Ovary (tissue), 9 donors: ENCODE measurements around the gene ME2. TPM values are rescaled to one million over a fixed set of nuclear protein-coding genes. Genes with fewer than 3 reads are reported as not detected.
"Not testable (repeated sequence)": the region's sequence is repeated elsewhere in the genome, so short reads cannot be mapped to it uniquely, and the experiment has no call there.

Experiments used
- DNase-seq, 5 donors: peaks; one replicate each; pipeline ENCODE4 v3.0.0-alpha.2; 2019 to 2020
- H3K27ac ChIP-seq, 2 donors: fragments of 200-600 bp; one replicate each; pipeline versions ENCODE4 v1.5.1 to v1.8.0; 2019 to 2022
- H3K27me3 ChIP-seq: fragments of 200-600 bp; one replicate; pipeline ENCODE4 v1.8.0; 2022
- H3K36me3 ChIP-seq: fragments of 200-600 bp; sonication (generic); one replicate; pipeline ENCODE4 v1.5.1; 2019
- H3K4me1 ChIP-seq: one replicate; pipeline ENCODE4 v1.8.1; 2013; ENCODE audit warnings: mild to moderate bottlenecking, moderate library complexity; ENCODE audit not compliant: insufficient read depth
- H3K4me3 ChIP-seq: fragments of 200-600 bp; sonication (generic); one replicate; pipeline ENCODE4 v1.5.1; 2017
- H3K9me3 ChIP-seq, 2 donors: fragments of 200-600 bp in 1 of 2; sonication (generic) in 1 of 2; one replicate each; pipeline versions ENCODE4 v1.5.1 to v1.8.1; 2013 to 2019; ENCODE audit warnings: mild to moderate bottlenecking in 1 of 2, moderate library complexity in 1 of 2
- EP300 ChIP-seq: sonication (generic); formaldehyde crosslinking; IDR thresholded peaks from one replicate; pipeline ENCODE4 v1.6.1; 2017; ENCODE audit warnings: antibody characterized with exemption
- POLR2A ChIP-seq: fragments of 450-650 bp; IDR thresholded peaks from one replicate; pipeline ENCODE4 v1.6.1; 2017; ENCODE audit warnings: antibody characterized with exemption, mild to moderate bottlenecking, moderate library complexity
- whole genome bisulfite sequencing, 3 donors: extraction: QIAGEN DNeasy Blood & Tissue Kit in 1 of 3; methylation state at CpG; one replicate each; pipeline versions ENCODE4 v1.1.5 to v1.1.7; 2013 to 2017; 5-methylcytosine and 5-hydroxymethylcytosine counted together
- intact Hi-C, 4 donors: fragments of 100-400 bp; cut with DNase I; formaldehyde crosslinking; loops; one replicate each; pipeline versions ENCODE4 v1.11.0 to v1.15.1; 2022 to 2023
- polyA plus RNA-seq, 2 donors: library from polyadenylated mRNA; stranded (reverse); fragments of 200-250 nt in 1 of 2; fragments of 350-450 nt in 1 of 2; fragmentation: Illumina TruSeq in 1 of 2; extraction: RNeasy Lipid Tissue Mini Kit (QIAGEN cat#74804) in 1 of 2; gene quantifications; one replicate each; pipeline ENCODE4 v1.2.3, GENCODE V29; 2013 to 2014
- total RNA-seq, 7 donors: library from RNA; depleted of rRNA in 2 of 7; stranded (reverse); fragments of >200 nt in 2 of 7; fragmentation: NEBNext Ultra II Directional in 3 of 7; extraction: Animal tissue kit (Norgen Biotek cat#: 25700) in 3 of 7; gene quantifications; one replicate each; pipeline versions ENCODE4 v1.1.0 to v1.2.4, GENCODE V29; 2016 to 2023
- TF ChIP-seq, protein P1 (sequence below), 3 donors: fragments of 450-650 bp in 2 of 3; fragments of 200-600 bp in 1 of 3; IDR thresholded peaks; one replicate each; pipeline versions ENCODE4 v1.5.1 to v1.8.0; 2016 to 2022; ENCODE audit warnings: antibody characterized with exemption in 3 of 3, mild to moderate bottlenecking in 1 of 3
- donor health status: DM: no; HTN: no; CAD: no; lungs with moderate emphysema.
- donor health status: DM: no; HTN: no; CAD: no.
- donor health status: Bipolar disorder and iron deficiency.
- donor health status: DM: yes; HTN: yes; CAD: no.
- donor health status: DM: no; HTN: no; CAD: no.
- donor health status: DM: yes; HTN: yes; CAD: no.

ME2 gene
- total and polyA plus RNA-seq, 9 donors = 15.6 to 66.2 (median 31.8) TPM

DNA sequence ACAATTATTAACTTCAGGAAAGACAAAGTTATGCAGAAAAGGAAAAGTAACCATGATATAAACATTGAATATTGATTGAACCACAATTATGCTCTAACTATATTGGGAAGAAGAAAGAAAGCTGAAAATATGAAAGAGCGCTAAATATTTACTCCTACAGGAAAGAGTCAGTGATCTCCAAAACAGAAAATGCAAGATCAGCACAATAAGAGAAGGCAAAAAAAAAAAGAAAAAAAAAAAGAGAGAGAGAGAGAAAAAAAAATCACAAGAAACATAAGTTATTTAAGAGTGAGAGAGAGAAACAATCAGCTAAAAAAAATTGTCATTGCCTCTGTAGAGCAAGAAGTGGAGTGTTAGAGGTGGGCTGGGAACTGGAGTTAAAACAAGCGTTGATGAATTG, 60.0 kb downstream of the ME2 start:
- TF ChIP-seq POLR2A (no peak), EP300 (no peak)
- TF ChIP-seq, protein P1, sequence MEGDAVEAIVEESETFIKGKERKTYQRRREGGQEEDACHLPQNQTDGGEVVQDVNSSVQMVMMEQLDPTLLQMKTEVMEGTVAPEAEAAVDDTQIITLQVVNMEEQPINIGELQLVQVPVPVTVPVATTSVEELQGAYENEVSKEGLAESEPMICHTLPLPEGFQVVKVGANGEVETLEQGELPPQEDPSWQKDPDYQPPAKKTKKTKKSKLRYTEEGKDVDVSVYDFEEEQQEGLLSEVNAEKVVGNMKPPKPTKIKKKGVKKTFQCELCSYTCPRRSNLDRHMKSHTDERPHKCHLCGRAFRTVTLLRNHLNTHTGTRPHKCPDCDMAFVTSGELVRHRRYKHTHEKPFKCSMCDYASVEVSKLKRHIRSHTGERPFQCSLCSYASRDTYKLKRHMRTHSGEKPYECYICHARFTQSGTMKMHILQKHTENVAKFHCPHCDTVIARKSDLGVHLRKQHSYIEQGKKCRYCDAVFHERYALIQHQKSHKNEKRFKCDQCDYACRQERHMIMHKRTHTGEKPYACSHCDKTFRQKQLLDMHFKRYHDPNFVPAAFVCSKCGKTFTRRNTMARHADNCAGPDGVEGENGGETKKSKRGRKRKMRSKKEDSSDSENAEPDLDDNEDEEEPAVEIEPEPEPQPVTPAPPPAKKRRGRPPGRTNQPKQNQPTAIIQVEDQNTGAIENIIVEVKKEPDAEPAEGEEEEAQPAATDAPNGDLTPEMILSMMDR (IDR thresholded peaks at IDR 0.05) = no peak
- Histone ChIP-seq H3K4me3 (no peak overlapping the region), H3K4me1 (no peaks in the 10 kb centered on the region), H3K27ac (no peak overlapping the region), H3K36me3 (no peaks in the 10 kb centered on the region), H3K9me3 (no peaks in the 10 kb centered on the region), H3K27me3 (no peaks in the 10 kb centered on the region)
- WGBS, 3 donors = 90 to 99% (median 96%) methylated on average over 2 of the region's 2 CpGs
- DNase-seq = no peak
- intact Hi-C loops = no loop called here

DNA sequence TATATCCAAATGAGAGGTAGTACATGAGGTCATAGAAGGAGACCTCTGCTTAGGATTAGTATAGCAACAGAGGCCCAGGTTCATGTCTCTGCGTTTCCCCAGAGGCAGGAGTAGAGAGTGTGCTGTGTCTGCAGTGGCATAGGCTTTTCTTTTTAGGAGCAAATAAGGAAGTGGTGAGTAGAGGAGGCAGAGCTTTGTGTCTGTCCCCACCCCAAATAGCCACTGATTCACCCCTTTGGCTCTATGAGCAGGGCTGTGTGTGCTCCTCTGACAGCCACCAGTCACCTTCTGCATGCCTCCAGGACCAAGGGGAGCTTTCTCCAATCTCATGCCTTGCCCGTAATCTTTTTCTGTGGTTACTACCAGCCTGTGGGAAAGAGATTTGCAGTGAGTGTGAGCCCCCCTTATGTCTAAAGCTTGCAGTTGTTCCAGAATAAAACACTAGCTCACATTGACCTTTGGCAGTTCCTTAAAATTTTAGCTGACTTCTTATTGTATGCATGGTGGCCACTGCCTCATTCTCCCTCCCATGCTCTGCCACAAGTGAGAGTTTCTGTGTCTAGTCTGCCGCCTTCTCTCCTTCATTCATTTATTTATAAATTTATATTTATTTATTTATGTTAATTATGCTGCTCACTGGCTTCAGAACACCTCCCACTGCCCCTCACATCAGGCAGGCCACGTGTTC, 65.5 kb downstream of the ME2 start:
- no peaks in the 10 kb centered on the region for H3K36me3 ChIP-seq
- H3K9me3 ChIP-seq = no peaks in the 10 kb centered on the region
- H3K27ac ChIP-seq = peak overlapping the region in 1 of 2 donors; percentile 29
- intact Hi-C loops = no loop called here
- DNase-seq = no peak
- no peak overlapping the region for H3K4me3 ChIP-seq
- H3K27me3 ChIP-seq = no peaks in the 10 kb centered on the region
- WGBS, 3 donors = 46 to 74% (median 55%) methylated on average over 4 of the region's 4 CpGs
- TF ChIP-seq, protein P1 (IDR thresholded peaks at IDR 0.05) = no peak
- TF ChIP-seq EP300 (no peak), POLR2A (no peak)
- H3K4me1 ChIP-seq = peaks cover 5% of the 10 kb centered on the region

DNA sequence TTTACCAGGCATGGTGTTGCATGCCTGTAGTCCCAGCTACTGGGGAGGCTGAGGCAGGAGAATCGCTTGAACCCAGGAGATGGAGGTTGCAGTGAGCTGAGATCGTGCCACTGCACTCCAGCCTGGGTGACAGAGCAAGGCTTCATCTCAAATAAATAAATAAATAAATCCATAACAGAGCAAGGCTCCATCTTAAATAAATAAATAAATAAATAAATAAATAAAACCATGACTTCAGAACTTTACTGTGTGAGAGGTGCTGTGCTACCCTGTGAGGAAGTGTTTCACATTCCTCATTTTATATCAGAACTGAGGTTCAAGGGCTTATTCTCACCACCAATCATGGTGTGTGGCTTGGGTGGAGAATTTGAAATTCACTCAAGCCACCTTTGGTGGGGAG, 67.0 kb downstream of the ME2 start:
- intact Hi-C loops, H3K4me3 ChIP-seq, DNase-seq, H3K27ac ChIP-seq, H3K27me3 ChIP-seq, H3K4me1 ChIP-seq, H3K36me3 ChIP-seq, H3K9me3 ChIP-seq: not testable (repeated sequence)
- 96 to 98% (median 97%) methylated on average over 2 of the region's 2 CpGs for WGBS, 3 donors

DNA sequence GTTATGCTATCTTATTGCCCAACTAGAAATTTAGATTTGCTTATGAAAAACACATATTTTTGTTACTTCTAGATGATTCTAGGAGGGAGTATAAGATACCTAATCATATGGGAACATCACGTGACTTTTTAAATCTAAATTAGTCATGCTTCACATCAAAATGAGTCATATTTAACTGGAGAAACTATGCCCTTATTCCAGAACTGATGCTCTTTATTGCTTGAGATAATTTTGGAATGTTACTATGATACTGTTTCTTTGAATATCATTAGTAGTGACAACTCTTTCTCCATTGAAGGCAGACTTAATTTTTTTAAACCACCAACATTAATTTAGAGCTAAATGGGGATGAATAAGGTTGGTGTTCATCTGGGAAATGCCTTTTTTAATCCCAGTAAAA, 69.0 kb downstream of the ME2 start:
- Histone ChIP-seq H3K27ac (no peak overlapping the region), H3K9me3 (no peaks in the 10 kb centered on the region), H3K36me3 (no peaks in the 10 kb centered on the region), H3K4me1 (peaks cover 5% of the 10 kb centered on the region), H3K4me3 (no peak overlapping the region), H3K27me3 (no peaks in the 10 kb centered on the region)
- DNase-seq = no peak
- intact Hi-C loops = no loop called here
- TF ChIP-seq EP300 (no peak), POLR2A (no peak)
- TF ChIP-seq, protein P1 (IDR thresholded peaks at IDR 0.05) = no peak
- 47 to 52% (median 48%) methylated on average over 1 of the region's 1 CpG for WGBS, 3 donors

DNA sequence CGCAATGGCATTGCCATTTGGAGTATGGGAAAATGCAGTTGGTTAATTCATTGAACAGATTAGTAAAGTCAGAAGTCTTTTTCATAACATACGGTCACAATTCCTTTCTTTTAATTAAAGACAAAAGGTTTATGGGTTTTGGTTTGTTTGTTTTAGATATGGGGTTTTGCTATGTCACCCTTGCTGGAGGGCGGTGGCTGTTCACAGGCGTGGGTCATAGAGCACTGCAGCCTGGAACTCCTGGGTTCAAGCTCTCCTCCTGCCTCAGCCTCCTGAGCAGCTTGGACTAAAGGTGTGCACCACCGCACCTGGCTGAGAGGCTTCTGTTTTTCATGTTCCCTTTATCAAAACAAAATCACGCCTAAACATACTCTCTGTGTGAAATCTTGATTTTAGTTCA, 70.3 kb downstream of the ME2 start:
- WGBS, 3 donors = 95 to 99% (median 97%) methylated on average over 6 of the region's 6 CpGs

More for the DNA sequence above, 70.3 kb downstream of the ME2 start:
- DNase-seq = no peak
- TF ChIP-seq POLR2A = no peak
- no peak for TF ChIP-seq EP300
- TF ChIP-seq, protein P1 (IDR thresholded peaks at IDR 0.05) = no peak
- H3K4me3 ChIP-seq = no peak overlapping the region
- H3K36me3 ChIP-seq = no peaks in the 10 kb centered on the region
- H3K27me3 ChIP-seq = no peaks in the 10 kb centered on the region
- no peaks in the 10 kb centered on the region for H3K9me3 ChIP-seq
- intact Hi-C loops = no loop called here
- H3K27ac ChIP-seq = no peak overlapping the region
- H3K4me1 ChIP-seq = peaks cover 4% of the 10 kb centered on the region
